GM12878 (cell line): ENCODE results near the gene PTPRN2.

Experiments used
- ATF2 ChIP-seq: IDR thresholded peaks from 2 replicates; pipeline ENCODE4 v1.6.1; 2012; ENCODE audit warnings: low read length, inconsistent platforms
- EP300 ChIP-seq, 2 experiments: fragments of 150-350 bp in 1 of 2; IDR thresholded peaks; 2 replicates each; pipeline ENCODE4 v1.6.1; 2011 to 2012; ENCODE audit warnings: low read depth in 2 of 2, low read length in 2 of 2, borderline replicate concordance in 1 of 2, improper control_type of control experiment in 1 of 2, inconsistent platforms in 1 of 2; ENCODE audit not compliant: control insufficient read depth in 1 of 2
- TAF1 ChIP-seq: IDR thresholded peaks from 2 replicates; pipeline ENCODE4 v1.6.1; 2011; ENCODE audit warnings: mild to moderate bottlenecking, low read depth, low read length, borderline replicate concordance

DNA sequence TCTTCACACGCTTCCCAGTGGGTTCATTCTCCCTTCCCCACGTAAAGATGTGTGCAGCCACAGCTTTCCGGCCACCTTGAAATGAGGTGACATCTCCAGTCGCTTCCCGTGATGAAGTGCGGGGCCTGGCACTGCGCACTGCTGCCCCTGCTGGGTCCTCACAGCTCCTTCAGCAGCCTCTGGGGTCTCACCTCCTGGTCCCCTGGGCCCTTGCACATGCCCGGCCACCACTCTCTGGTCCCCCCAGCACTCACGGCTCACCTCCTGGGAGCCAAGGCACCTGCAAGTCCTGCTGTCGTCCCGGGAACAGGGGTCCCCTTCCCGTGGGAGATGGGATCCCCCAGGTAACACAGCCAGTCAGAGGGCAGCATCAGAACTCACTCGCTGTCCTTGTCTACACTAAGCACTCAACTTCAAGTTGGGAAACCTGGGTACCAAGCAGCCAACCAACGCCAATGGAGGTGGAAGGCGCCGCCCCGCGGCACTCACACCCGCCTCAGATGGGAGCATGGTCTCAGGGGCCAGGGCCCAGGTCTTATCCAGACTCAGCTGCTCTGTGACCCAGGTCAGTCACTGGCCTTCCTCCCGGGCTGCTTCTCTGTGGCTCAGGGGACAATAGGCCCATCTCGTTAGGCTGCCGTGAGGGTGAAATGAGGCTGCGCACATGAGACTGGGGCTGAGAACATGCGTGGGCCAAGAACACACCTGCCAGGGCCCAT lies 176.2 kb downstream of the PTPRN2 start:
- no peak for TF ChIP-seq TAF1
- TF ChIP-seq EP300 (IDR thresholded peaks at IDR 0.05; ENCODE audit: borderline replicate concordance in 1 of 2, control insufficient read depth in 1 of 2, low read depth in 2 of 2, low read length in 2 of 2): no peak
- no peak for TF ChIP-seq ATF2
